ENCODE measurements around the gene HDAC8.
"Not testable (repeated sequence)": the region's sequence is repeated elsewhere in the genome, so short reads cannot be mapped to it uniquely, and the experiment has no call there.

HDAC8 gene

GRCh38 chrX:72526534-72527508, 45.8 kb downstream of the HDAC8 start:
- DNase-seq: no peak

DNA sequence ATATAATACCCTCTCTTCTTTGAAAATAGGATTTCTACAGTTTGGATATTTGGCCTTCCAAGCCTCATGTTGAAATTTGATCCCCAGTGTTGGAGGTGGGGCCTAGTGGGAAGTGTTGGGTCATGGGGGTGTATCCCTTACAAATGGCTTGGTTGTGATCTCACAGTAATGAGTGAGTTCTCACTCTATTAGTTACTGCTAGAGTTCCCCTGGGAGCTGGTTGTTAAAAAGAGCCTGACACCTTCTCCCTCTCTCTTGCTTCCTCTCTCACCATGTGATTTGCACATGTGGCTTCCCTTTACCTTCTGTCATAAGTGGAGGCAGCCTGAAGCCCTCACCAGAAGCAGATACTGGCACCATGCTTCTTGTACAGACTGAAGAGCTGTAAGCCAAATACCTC, 73.9 kb downstream of the HDAC8 start:
- no peak for DNase-seq

- DNase-seq: no peak
These were observed 77.6 kb downstream of the HDAC8 start for GRCh38 chrX:72495046-72495445.

- DNase-seq: no peak
These were observed 80.1 kb downstream of the HDAC8 start for GRCh38 chrX:72492499-72492898.

DNA sequence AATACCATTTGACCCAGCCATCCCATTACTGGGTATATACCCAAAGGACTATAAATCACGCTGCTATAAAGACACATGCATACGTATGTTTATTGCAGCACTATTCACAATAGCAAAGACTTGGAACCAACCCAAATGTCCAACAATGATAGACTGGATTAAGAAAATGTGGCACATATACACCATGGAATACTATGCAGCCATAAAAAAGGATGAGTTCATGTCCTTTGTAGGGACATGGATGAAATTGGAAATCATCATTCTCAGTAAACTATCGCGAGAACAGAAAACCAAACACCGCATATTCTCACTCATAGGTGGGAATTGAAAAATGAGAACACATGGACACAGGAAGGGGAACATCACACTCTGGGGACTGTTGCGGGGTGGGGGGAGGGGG, 82.4 kb downstream of the HDAC8 start:
- DNase-seq: not testable (repeated sequence)

- no peak for DNase-seq
These were observed 85.0 kb downstream of the HDAC8 start for GRCh38 chrX:72487661-72488060.

- DNase-seq: no peak
These were observed 93.0 kb downstream of the HDAC8 start for GRCh38 chrX:72479324-72480274.

GRCh38 chrX:72478853-72479252, 93.8 kb downstream of the HDAC8 start:
- no peak for DNase-seq

GRCh38 chrX:72478351-72478750, 94.3 kb downstream of the HDAC8 start:
- DNase-seq: no peak

DNA sequence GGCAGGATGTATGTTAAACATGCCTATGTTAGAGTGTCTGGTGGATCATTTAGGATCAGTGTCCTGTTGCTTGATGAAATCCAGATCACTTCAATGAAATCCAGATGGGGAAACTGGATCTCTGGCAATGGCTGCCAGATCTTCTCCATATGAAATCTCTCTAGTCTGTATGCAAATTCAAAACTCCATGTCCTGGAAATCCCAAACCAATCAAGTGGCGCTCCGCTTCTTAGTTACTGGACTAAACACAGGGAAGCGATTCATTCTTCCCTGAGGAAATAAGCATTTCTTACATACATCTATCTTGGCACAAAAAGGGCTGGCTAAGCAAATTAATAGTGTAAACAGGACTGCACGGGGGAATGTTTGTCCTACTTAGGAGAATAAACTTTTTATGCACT, 94.9 kb downstream of the HDAC8 start:
- DNase-seq: no peak

- no peak for DNase-seq
These were observed 95.3 kb downstream of the HDAC8 start for GRCh38 chrX:72477376-72477775.

GRCh38 chrX:72475952-72476668, 96.5 kb downstream of the HDAC8 start:
- no peak for DNase-seq

GRCh38 chrX:72475338-72475737, 97.3 kb downstream of the HDAC8 start:
- DNase-seq: no peak

GRCh38 chrX:72470532-72471223, 102.0 kb downstream of the HDAC8 start:
- DNase-seq: no peak

GRCh38 chrX:72470117-72470516, 102.5 kb downstream of the HDAC8 start:
- no peak for DNase-seq

- no peak for DNase-seq
These were observed 104.0 kb downstream of the HDAC8 start for GRCh38 chrX:72468607-72469006.

GRCh38 chrX:72467135-72467534, 105.5 kb downstream of the HDAC8 start:
- DNase-seq: no peak

GRCh38 chrX:72466493-72466892, 106.2 kb downstream of the HDAC8 start:
- DNase-seq: no peak

DNA sequence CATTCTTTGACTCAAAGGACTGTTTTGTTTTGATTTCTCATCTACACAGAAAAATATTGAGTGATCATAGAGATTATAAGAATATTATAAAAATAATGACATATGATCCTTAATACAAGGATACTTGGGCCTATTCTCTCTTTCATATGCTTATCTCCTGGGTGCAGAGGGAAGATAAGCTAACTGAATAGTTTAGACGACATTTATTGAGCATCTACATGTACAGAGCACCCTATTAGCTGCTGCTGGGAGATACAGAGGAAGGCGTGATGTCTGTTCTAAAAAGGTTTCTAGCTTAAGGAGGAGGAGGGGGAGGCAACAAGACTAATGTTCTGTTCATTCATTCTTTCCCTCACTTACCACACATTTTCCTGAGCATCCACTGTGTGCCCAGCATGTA, 106.8 kb downstream of the HDAC8 start:
- no peak for DNase-seq

DNA sequence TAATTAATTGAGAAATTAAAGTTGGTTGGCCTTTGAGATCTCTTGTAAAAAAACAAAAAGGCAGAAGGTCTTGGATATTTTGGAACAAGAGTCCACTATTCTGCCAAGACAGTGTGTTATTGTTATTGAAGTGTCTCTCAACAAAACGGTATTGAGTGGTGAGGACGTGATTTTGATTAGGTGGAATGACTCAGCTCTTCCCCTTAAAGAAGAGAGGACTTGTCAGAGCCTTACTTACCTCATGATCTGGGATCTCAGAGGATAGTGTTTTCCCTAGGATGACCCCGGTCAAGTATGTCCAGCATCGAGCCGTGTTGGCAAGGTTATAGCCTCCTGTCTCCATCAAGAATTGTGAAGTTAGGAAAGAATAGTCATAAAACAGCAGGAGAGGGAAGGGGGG, 110.9 kb downstream of the HDAC8 start:
- DNase-seq: no peak

DNA sequence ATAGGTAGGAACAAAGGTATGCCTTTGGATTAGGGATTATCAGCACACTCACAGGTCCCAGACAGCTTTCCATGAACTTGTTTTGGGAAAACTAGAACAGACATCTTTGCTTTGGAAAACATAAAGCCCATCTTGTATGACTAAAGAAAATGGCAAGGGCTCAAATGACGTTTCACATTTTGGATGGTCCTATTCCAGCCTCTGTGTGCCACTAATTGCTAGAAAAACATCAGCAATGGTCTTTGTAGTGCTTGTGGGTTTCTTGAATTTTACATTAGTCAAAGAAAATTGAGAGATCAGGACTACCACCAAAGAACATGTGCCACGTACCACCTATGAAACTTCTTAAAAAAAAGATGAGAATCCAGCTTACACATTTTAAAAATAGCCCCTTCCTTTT, 111.4 kb downstream of the HDAC8 start:
- no peak for DNase-seq

GRCh38 chrX:72460715-72461114, 111.9 kb downstream of the HDAC8 start:
- no peak for DNase-seq
